Measurements from ENCODE around the gene CD209.

The CD209 gene

GRCh38 chr19:7734220-7735203, 12.8 kb downstream of the CD209 start:
- Histone ChIP-seq H3K36me3 (ENCODE audit: insufficient read depth, low read length) (no peaks in the 10 kb centered on the region), H3K4me2 (ENCODE audit: low read length) (no peak overlapping the region), H3K4me3 (ENCODE audit: low read length) (no peak overlapping the region), H3K4me1 (ENCODE audit: control insufficient read depth, insufficient read depth, low read length) (no peaks in the 10 kb centered on the region), H3K9me3 (replicated peaks; ENCODE audit: low read length) (no peaks in the 10 kb centered on the region), H3K9ac (ENCODE audit: low read depth, low read length) (no peak overlapping the region), H3K27me3 (ENCODE audit: control insufficient read depth, insufficient read depth, low read length) (peaks cover 35% of the 10 kb centered on the region)

- Histone ChIP-seq H3K27me3 (ENCODE audit: control insufficient read depth, insufficient read depth, low read length) (peaks cover 46% of the 10 kb centered on the region), H3K9me3 (replicated peaks; ENCODE audit: low read length) (no peaks in the 10 kb centered on the region), H3K4me1 (ENCODE audit: control insufficient read depth, insufficient read depth, low read length) (no peaks in the 10 kb centered on the region), H3K9ac (ENCODE audit: low read depth, low read length) (no peak overlapping the region), H3K4me3 (ENCODE audit: low read length) (no peak overlapping the region), H3K4me2 (ENCODE audit: low read length) (no peak overlapping the region), H3K36me3 (ENCODE audit: insufficient read depth, low read length) (no peaks in the 10 kb centered on the region)
Observed at GRCh38 chr19:7733376-7733775, 14.0 kb downstream of the CD209 start.

GRCh38 chr19:7732045-7732444, 15.3 kb downstream of the CD209 start, which contains the start of gene CLEC4G:
TSS of gene CLEC4G (minus strand) at chr19:7732110. CDS start at chr19:7732102, 8 bp downstream.
- Histone ChIP-seq H3K9me3 (replicated peaks; ENCODE audit: low read length) (no peaks in the 10 kb centered on the region), H3K36me3 (ENCODE audit: insufficient read depth, low read length) (no peaks in the 10 kb centered on the region), H3K9ac (ENCODE audit: low read depth, low read length) (no peak within 1 kb of the TSS), H3K4me1 (ENCODE audit: control insufficient read depth, insufficient read depth, low read length) (no peaks in the 10 kb centered on the region), H3K27me3 (ENCODE audit: control insufficient read depth, insufficient read depth, low read length) (peaks cover 57% of the 10 kb centered on the region), H3K4me3 (ENCODE audit: low read length) (no peak within 1 kb of the TSS), H3K4me2 (ENCODE audit: low read length) (no peak within 1 kb of the TSS)

- Histone ChIP-seq H3K27me3 (ENCODE audit: control insufficient read depth, insufficient read depth, low read length) (peaks cover 57% of the 10 kb centered on the region), H3K4me2 (ENCODE audit: low read length) (no peak overlapping the region), H3K4me3 (ENCODE audit: low read length) (no peak overlapping the region), H3K4me1 (ENCODE audit: control insufficient read depth, insufficient read depth, low read length) (no peaks in the 10 kb centered on the region), H3K9me3 (replicated peaks; ENCODE audit: low read length) (no peaks in the 10 kb centered on the region), H3K36me3 (ENCODE audit: insufficient read depth, low read length) (no peaks in the 10 kb centered on the region), H3K9ac (ENCODE audit: low read depth, low read length) (no peak overlapping the region)
Observed at GRCh38 chr19:7731615-7732014, 15.7 kb downstream of the CD209 start.

- no peaks in the 10 kb centered on the region for H3K9me3 ChIP-seq (replicated peaks; ENCODE audit: low read length)
- no peaks in the 10 kb centered on the region for H3K36me3 ChIP-seq (ENCODE audit: insufficient read depth, low read length)
- H3K4me1 ChIP-seq (ENCODE audit: control insufficient read depth, insufficient read depth, low read length): no peaks in the 10 kb centered on the region
- no peak overlapping the region for H3K4me3 ChIP-seq (ENCODE audit: low read length)
- no peak overlapping the region for H3K4me2 ChIP-seq (ENCODE audit: low read length)
- H3K9ac ChIP-seq (ENCODE audit: low read depth, low read length): no peak overlapping the region
- peaks cover 55% of the 10 kb centered on the region for H3K27me3 ChIP-seq (ENCODE audit: control insufficient read depth, insufficient read depth, low read length)
Observed at GRCh38 chr19:7731218-7731595, 16.1 kb downstream of the CD209 start.

- H3K27me3 ChIP-seq (ENCODE audit: control insufficient read depth, insufficient read depth, low read length): peaks cover 52% of the 10 kb centered on the region
- H3K9ac ChIP-seq (ENCODE audit: low read depth, low read length): no peak overlapping the region
- H3K4me2 ChIP-seq (ENCODE audit: low read length): no peak overlapping the region
- H3K4me3 ChIP-seq (ENCODE audit: low read length): no peak overlapping the region
- H3K9me3 ChIP-seq (replicated peaks; ENCODE audit: low read length): no peaks in the 10 kb centered on the region
- no peaks in the 10 kb centered on the region for H3K36me3 ChIP-seq (ENCODE audit: insufficient read depth, low read length)
- H3K4me1 ChIP-seq (ENCODE audit: control insufficient read depth, insufficient read depth, low read length): no peaks in the 10 kb centered on the region
Observed at GRCh38 chr19:7730286-7731217, 16.8 kb downstream of the CD209 start.

- no peak overlapping the region for H3K9ac ChIP-seq (ENCODE audit: low read depth, low read length)
- no peaks in the 10 kb centered on the region for H3K36me3 ChIP-seq (ENCODE audit: insufficient read depth, low read length)
- H3K9me3 ChIP-seq (replicated peaks; ENCODE audit: low read length): no peaks in the 10 kb centered on the region
- no peak overlapping the region for H3K4me3 ChIP-seq (ENCODE audit: low read length)
- H3K4me2 ChIP-seq (ENCODE audit: low read length): no peak overlapping the region
- peaks cover 52% of the 10 kb centered on the region for H3K27me3 ChIP-seq (ENCODE audit: control insufficient read depth, insufficient read depth, low read length)
- H3K4me1 ChIP-seq (ENCODE audit: control insufficient read depth, insufficient read depth, low read length): no peaks in the 10 kb centered on the region
Observed at GRCh38 chr19:7729831-7730285, 17.5 kb downstream of the CD209 start.

GRCh38 chr19:7729211-7729610, 18.1 kb downstream of the CD209 start:
- Histone ChIP-seq H3K4me3 (ENCODE audit: low read length) (no peak overlapping the region), H3K27me3 (ENCODE audit: control insufficient read depth, insufficient read depth, low read length) (peaks cover 51% of the 10 kb centered on the region), H3K4me1 (ENCODE audit: control insufficient read depth, insufficient read depth, low read length) (no peaks in the 10 kb centered on the region), H3K9ac (ENCODE audit: low read depth, low read length) (no peak overlapping the region), H3K36me3 (ENCODE audit: insufficient read depth, low read length) (no peaks in the 10 kb centered on the region), H3K9me3 (replicated peaks; ENCODE audit: low read length) (no peaks in the 10 kb centered on the region), H3K4me2 (ENCODE audit: low read length) (no peak overlapping the region)

GRCh38 chr19:7725791-7726190, 21.5 kb downstream of the CD209 start:
- H3K27me3 ChIP-seq (ENCODE audit: control insufficient read depth, insufficient read depth, low read length): peaks cover 35% of the 10 kb centered on the region
- H3K4me1 ChIP-seq (ENCODE audit: control insufficient read depth, insufficient read depth, low read length): no peaks in the 10 kb centered on the region
- H3K4me2 ChIP-seq (ENCODE audit: low read length): no peak overlapping the region
- H3K9me3 ChIP-seq (replicated peaks; ENCODE audit: low read length): no peaks in the 10 kb centered on the region
- H3K9ac ChIP-seq (ENCODE audit: low read depth, low read length): no peak overlapping the region
- no peak overlapping the region for H3K4me3 ChIP-seq (ENCODE audit: low read length)
- no peaks in the 10 kb centered on the region for H3K36me3 ChIP-seq (ENCODE audit: insufficient read depth, low read length)

- no peak overlapping the region for H3K4me3 ChIP-seq (ENCODE audit: low read length)
- H3K4me2 ChIP-seq (ENCODE audit: low read length): no peak overlapping the region
- H3K27me3 ChIP-seq (ENCODE audit: control insufficient read depth, insufficient read depth, low read length): peaks cover 6% of the 10 kb centered on the region
- no peak overlapping the region for H3K9ac ChIP-seq (ENCODE audit: low read depth, low read length)
- no peaks in the 10 kb centered on the region for H3K36me3 ChIP-seq (ENCODE audit: insufficient read depth, low read length)
- no peaks in the 10 kb centered on the region for H3K9me3 ChIP-seq (replicated peaks; ENCODE audit: low read length)
- H3K4me1 ChIP-seq (ENCODE audit: control insufficient read depth, insufficient read depth, low read length): no peaks in the 10 kb centered on the region
Observed at GRCh38 chr19:7722231-7722651, 25.1 kb downstream of the CD209 start.

- Histone ChIP-seq H3K9me3 (replicated peaks; ENCODE audit: low read length) (peaks cover 3% of the 10 kb centered on the region), H3K4me2 (ENCODE audit: low read length) (no peak overlapping the region), H3K4me3 (ENCODE audit: low read length) (no peak overlapping the region), H3K36me3 (ENCODE audit: insufficient read depth, low read length) (no peaks in the 10 kb centered on the region), H3K27me3 (ENCODE audit: control insufficient read depth, insufficient read depth, low read length) (peaks cover 5% of the 10 kb centered on the region), H3K9ac (ENCODE audit: low read depth, low read length) (no peak overlapping the region), H3K4me1 (ENCODE audit: control insufficient read depth, insufficient read depth, low read length) (no peaks in the 10 kb centered on the region)
Observed at GRCh38 chr19:7720351-7720750, 27.0 kb downstream of the CD209 start.
